ENCODE measurements around the gene ANKRD44. TPM values are rescaled to one million over a fixed set of nuclear protein-coding genes. Genes with fewer than 3 reads are reported as not detected.

ANKRD44 gene
- total and polyA plus RNA-seq, 2 of the 8 experiments (the other 6 are each of a cell fraction or from before 2014, with no cell fraction given), result 1.2 to 1.3 TPM

- Histone ChIP-seq H3K56ac (replicated peaks; ENCODE audit: insufficient read length, low read depth, low read length) (no peak overlapping the region), H2BK120ac (replicated peaks; ENCODE audit: low read depth, low read length) (no peak overlapping the region), H3K4ac (replicated peaks; ENCODE audit: insufficient read length, low read depth, low read length) (no peak overlapping the region), H3K27ac (ENCODE audit: low read depth, low read length) (no peak overlapping the region), H3K9ac (replicated peaks in 1 of 4; ENCODE audit: extremely low read depth in 1 of 4, low read depth in 3 of 4, low read length in 3 of 4) (no peak overlapping the region), H3K79me1 (ENCODE audit: low read depth, low read length) (no peaks in the 10 kb centered on the region), H2BK5ac (ENCODE audit: low read depth, low read length) (no peak overlapping the region), H3K23me2 (ENCODE audit: low read depth, low read length) (no peaks in the 10 kb centered on the region), H3K79me2 (ENCODE audit: control insufficient read depth in 1 of 2, insufficient read depth in 2 of 2, low read length in 2 of 2) (no peaks in the 10 kb centered on the region), H3K18ac (ENCODE audit: extremely low read depth, low read length) (no peak overlapping the region), H3K36me3 (ENCODE audit: control insufficient read depth in 2 of 4, insufficient read depth in 4 of 4, low read length in 3 of 4) (no peaks in the 10 kb centered on the region), H3K4me1 (replicated peaks in 1 of 4; ENCODE audit: control insufficient read depth in 3 of 4, insufficient read depth in 4 of 4, low read length in 3 of 4) (no peaks in the 10 kb centered on the region), H4K8ac (ENCODE audit: extremely low read depth, insufficient read depth, low read length) (no peak overlapping the region), H4K20me1 (replicated peaks in 1 of 2; ENCODE audit: control insufficient read depth in 1 of 2, insufficient read depth in 2 of 2, low read length in 2 of 2) (no peaks in the 10 kb centered on the region), H3K14ac (ENCODE audit: insufficient read length) (no peak overlapping the region), H2BK12ac (ENCODE audit: low read depth, low read length) (no peak overlapping the region), H4K5ac (ENCODE audit: insufficient read length, low read depth, low read length) (no peak overlapping the region), H3K4me2 (ENCODE audit: insufficient read depth in 1 of 2, low read depth in 2 of 2, low read length in 2 of 2) (no peak overlapping the region), H3K4me3 (ENCODE audit: extremely low read depth in 1 of 4, insufficient read depth in 2 of 4, low read depth in 3 of 4, low read length in 4 of 4) (no peak overlapping the region), H2AFZ (ENCODE audit: low read length) (no peak overlapping the region), H3K27me3 (replicated peaks in 1 of 4; ENCODE audit: control insufficient read depth in 3 of 4, extremely low read depth in 1 of 4, insufficient read depth in 3 of 4, low read length in 3 of 4) (no peaks in the 10 kb centered on the region), H3K23ac (ENCODE audit: insufficient read length) (no peak overlapping the region), H2AK5ac (ENCODE audit: low read depth, low read length) (no peak overlapping the region), H2BK15ac (ENCODE audit: low read length) (no peak overlapping the region), H2BK20ac (ENCODE audit: low read length) (no peak overlapping the region), H3K9me3 (ENCODE audit: insufficient read depth in 2 of 2, low read depth in 1 of 2, low read length in 1 of 2) (no peaks in the 10 kb centered on the region), H4K91ac (replicated peaks; ENCODE audit: insufficient read length, low read length) (no peak overlapping the region)
- DNase-seq (ENCODE audit: low read depth in 1 of 2, low spot score in 2 of 2) (no peak), FAIRE-seq (no peak)
- ChIA-PET CTCF (ENCODE audit: partially characterized antibody) (interaction anchor here (0.6 to 4.2 kb wide), 5 partner anchors 11 to 221 kb away, joined by 3 to 22 read pairs (median 3); no protein-coding TSS in a partner anchor), POLR2A (ENCODE audit: partially characterized antibody) (no interaction called here)
- WGBS, 2 experiments (ENCODE audit: extremely low coverage in 1 of 2, insufficient coverage in 1 of 2, insufficient read length in 1 of 2, insufficient replicate concordance in 2 of 2, low coverage in 1 of 2, low lambda C conversion rate in 2 of 2, missing lambda C conversion rate in 1 of 2), result 87% methylated on average over 4 of the region's 4 CpGs; no CpG with 5 or more reads in 1 of the 2 experiments
- TF ChIP-seq SIX5 (IDR thresholded peaks at IDR 0.05; ENCODE audit: low read depth, low read length) (no peak), SP4 (IDR thresholded peaks at IDR 0.05; ENCODE audit: low read length) (no peak), YY1 (IDR thresholded peaks at IDR 0.05; ENCODE audit: low read depth, low read length) (no peak), BACH1 (IDR thresholded peaks at IDR 0.05; ENCODE audit: low read length) (no peak), CBX5 (IDR thresholded peaks at IDR 0.05; ENCODE audit: low read depth, low read length) (no peak), FOSL1 (IDR thresholded peaks at IDR 0.05; ENCODE audit: insufficient read depth, low read depth, low read length) (no peak), KDM1A (IDR thresholded peaks at IDR 0.05; ENCODE audit: borderline replicate concordance, low read length) (no peak), MAFK (IDR thresholded peaks at IDR 0.05; ENCODE audit: low read depth, low read length) (no peak), PHF8 (conservative IDR thresholded peaks at IDR 0.05; ENCODE audit: low read depth, low read length) (no peak), KDM4A (IDR thresholded peaks at IDR 0.05; ENCODE audit: low read depth, low read length, severe bottlenecking) (no peak), ASH2L (IDR thresholded peaks at IDR 0.05; ENCODE audit: low read length) (no peak), GTF2F1 (IDR thresholded peaks at IDR 0.05; ENCODE audit: borderline replicate concordance, low read depth, low read length) (no peak), HDAC6 (IDR thresholded peaks at IDR 0.05; ENCODE audit: low read depth, low read length) (no peak), E2F6 (IDR thresholded peaks at IDR 0.05) (no peak)
Observed at GRCh38 chr2:197086500-197086899, 224.1 kb downstream of the ANKRD44 start.

All from H1 (cell line).